K562 (cell line): ENCODE results near the gene FNBP1. TPM values are rescaled to one million over a fixed set of nuclear protein-coding genes. Genes with fewer than 3 reads are reported as not detected.

Experiments used
- ATAC-seq: fragments of 200-7000 bp; cut with Tn5 transposase; 3 replicates; pipeline ENCODE4 v1.9.1; 2020; ENCODE audit warnings: moderate library complexity
- BruUV-seq: library from RNA; stranded (reverse); fragments of 400-500 nt; replicated peaks from 2 replicates; lab custom pipeline; 2021; lab: Mats Ljungman, UMichigan
- CTCF ChIA-PET: fragments of 300-600 bp; formaldehyde crosslinking; extraction: SDS; loops from one replicate; lab custom pipeline; 2021; ENCODE audit warnings: low intra/inter-chr PET ratio; lab: Yijun Ruan, JAX
- POLR2A ChIA-PET: fragments of 300-600, 350-650 bp; sonication (Branson Sonifier 250); formaldehyde crosslinking; extraction: SDS; loops from one replicate; lab custom pipeline; 2021; ENCODE audit warnings: antibody characterized with exemption, inconsistent platforms; lab: Yijun Ruan, JAX
- DNase-seq, 4 experiments: peaks; one replicate each; pipeline versions ENCODE4 v3.0.0 to v3.0.0-alpha.2; 2011 to 2018; ENCODE audit warnings: low spot score in 3 of 4, mixed read lengths in 3 of 4; ENCODE audit errors: extremely low read depth in 1 of 4
- FAIRE-seq: peaks from 2 replicates; lab custom pipeline; 2011; peaks lifted over from hg19 to GRCh38; lab: Jason Lieb, UNC
- H2AFZ ChIP-seq: 2 replicates; pipeline ENCODE4 v1.6.0; 2011; ENCODE audit warnings: low read depth, low read length, control low read depth, inconsistent platforms
- H3K27ac ChIP-seq: fragments of 200-600 bp; 3 replicates; pipeline ENCODE4 v1.8.0; 2011; ENCODE audit warnings: low read depth, mild to moderate bottlenecking, control low read depth, inconsistent platforms, low read length, moderate library complexity, mixed read lengths; ENCODE audit errors: extremely low read depth
- H3K27me3 ChIP-seq, 2 experiments: fragments of 300-600 bp in 1 of 2; 2 replicates in 1 of 2; 3 replicates in 1 of 2; pipeline versions ENCODE4 v1.6.0 to v1.8.0; 2011; ENCODE audit warnings: inconsistent platforms in 2 of 2, low read length in 2 of 2, mild to moderate bottlenecking in 1 of 2, mixed read lengths in 1 of 2, moderate library complexity in 1 of 2; ENCODE audit not compliant: control insufficient read depth in 2 of 2, insufficient read depth in 2 of 2
- H3K36me3 ChIP-seq: fragments of 300-600 bp; 3 replicates; pipeline ENCODE4 v1.8.0; 2011; ENCODE audit warnings: mild to moderate bottlenecking, low read length, inconsistent platforms; ENCODE audit not compliant: control insufficient read depth, insufficient read depth
- H3K4me1 ChIP-seq, 2 experiments: fragments of 200-600 bp in 1 of 2; replicated peaks in 1 of 2; 2 replicates in 1 of 2; 3 replicates in 1 of 2; pipeline versions ENCODE4 v1.5.1 to v1.8.0; 2011; ENCODE audit warnings: inconsistent platforms in 2 of 2, low read length in 2 of 2, mild to moderate bottlenecking in 1 of 2, mixed read lengths in 1 of 2, moderate library complexity in 1 of 2; ENCODE audit not compliant: control insufficient read depth in 2 of 2, insufficient read depth in 2 of 2
- H3K4me2 ChIP-seq: 2 replicates; pipeline ENCODE4 v1.6.1; 2011; ENCODE audit warnings: low read length, control low read depth, inconsistent platforms, mixed read lengths; ENCODE audit not compliant: insufficient read depth
- H3K4me3 ChIP-seq: fragments of 200-600 bp; sonication (generic), shearing (Covaris generic); 2 replicates; pipeline ENCODE4 v1.5.1; 2016; ENCODE audit warnings: control low read depth, inconsistent platforms
- H3K79me2 ChIP-seq: fragments of 200-600 bp; 3 replicates; pipeline ENCODE4 v1.8.0; 2011; ENCODE audit warnings: low read length, inconsistent platforms; ENCODE audit not compliant: control insufficient read depth, insufficient read depth
- H3K9ac ChIP-seq, 2 experiments: 2 replicates each; pipeline versions ENCODE4 v1.6.0 to v1.6.1; 2011; ENCODE audit warnings: low read depth in 2 of 2, low read length in 2 of 2, control low read depth in 1 of 2, inconsistent platforms in 1 of 2, mild to moderate bottlenecking in 1 of 2, mixed read lengths in 1 of 2; ENCODE audit not compliant: insufficient read depth in 1 of 2
- H3K9me1 ChIP-seq: one replicate; pipeline ENCODE4 v1.6.0; 2011; ENCODE audit warnings: inconsistent platforms, mild to moderate bottlenecking, low read length, moderate library complexity; ENCODE audit not compliant: control insufficient read depth, insufficient read depth
- H3K9me3 ChIP-seq: replicated peaks from 2 replicates; pipeline ENCODE4 v1.5.1; 2011; ENCODE audit warnings: low read depth, low read length, inconsistent platforms; ENCODE audit not compliant: control insufficient read depth, insufficient read depth
- H4K20me1 ChIP-seq: replicated peaks from 2 replicates; pipeline ENCODE4 v1.6.1; 2011; ENCODE audit warnings: low read length, inconsistent platforms, mixed read lengths; ENCODE audit not compliant: control insufficient read depth, insufficient read depth
- ASH1L ChIP-seq: fragments of 450-650 bp; IDR thresholded peaks from 2 replicates; pipeline ENCODE4 v1.6.1; 2018; ENCODE audit warnings: borderline replicate concordance, mild to moderate bottlenecking, low read depth; ENCODE audit not compliant: partially characterized antibody
- CBX1 ChIP-seq: sonication (generic); IDR thresholded peaks from 2 replicates; pipeline ENCODE4 v1.6.1; 2016; ENCODE audit warnings: antibody characterized with exemption, low read depth, mild to moderate bottlenecking
- ETV1 ChIP-seq: fragments of 450-650 bp; conservative IDR thresholded peaks from 2 replicates; pipeline ENCODE4 v1.6.1; 2016; ENCODE audit warnings: missing genetic modification characterization, control low read depth, low read depth, missing compliant biosample characterization
- GABPA ChIP-seq: fragments of 200-800 bp; sonication (Bioruptor generic); conservative IDR thresholded peaks from 2 replicates; pipeline ENCODE4 v1.6.1; 2016; ENCODE audit warnings: low read depth, missing genetic modification characterization, missing compliant biosample characterization
- HCFC1 ChIP-seq: IDR thresholded peaks from 2 replicates; pipeline ENCODE4 v1.6.1; 2012; ENCODE audit warnings: low read depth, low read length, improper control_type of control experiment
- HDAC8 ChIP-seq: fragments of 450-650 bp; IDR thresholded peaks from 2 replicates; pipeline ENCODE4 v1.6.1; 2016; ENCODE audit warnings: mild to moderate bottlenecking, missing genetic modification characterization, moderate library complexity, missing compliant biosample characterization
- PHF8 ChIP-seq: fragments of 200-600 bp; sonication (generic); IDR thresholded peaks from 2 replicates; pipeline ENCODE4 v1.6.1; 2012; ENCODE audit warnings: mixed run types, mild to moderate bottlenecking, inconsistent platforms, low read length, moderate library complexity, borderline replicate concordance
- PTRF ChIP-seq: fragments of 450-650 bp; IDR thresholded peaks from 2 replicates; pipeline ENCODE4 v1.6.1; 2016; ENCODE audit warnings: mild to moderate bottlenecking, missing genetic modification characterization, missing compliant biosample characterization
- SAP30 ChIP-seq: fragments of 200-600 bp; sonication (generic); IDR thresholded peaks from 2 replicates; pipeline ENCODE4 v1.6.1; 2012; ENCODE audit warnings: borderline replicate concordance, low read depth, mild to moderate bottlenecking, moderate library complexity, low read length, control low read depth, inconsistent platforms; ENCODE audit not compliant: insufficient read depth, poor library complexity, severe bottlenecking
- SP2 ChIP-seq: IDR thresholded peaks from 2 replicates; pipeline ENCODE4 v1.6.1; 2011; ENCODE audit warnings: mild to moderate bottlenecking, low read depth, low read length, moderate library complexity; ENCODE audit not compliant: poor library complexity, severe bottlenecking; ENCODE audit errors: extremely low read depth
- THRAP3 ChIP-seq: fragments of 450-650 bp; IDR thresholded peaks from 2 replicates; pipeline ENCODE4 v1.6.1; 2016; ENCODE audit warnings: mild to moderate bottlenecking, inconsistent platforms, borderline replicate concordance
- YY1 ChIP-seq, 3 experiments: IDR thresholded peaks; 2 replicates each; pipeline ENCODE4 v1.6.1; 2011; ENCODE audit warnings: low read length in 2 of 3, mild to moderate bottlenecking in 2 of 3, moderate library complexity in 2 of 3, borderline replicate concordance in 1 of 3, control low read depth in 1 of 3, low read depth in 1 of 3; ENCODE audit not compliant: insufficient read depth in 3 of 3, insufficient replicate concordance in 2 of 3, control insufficient read depth in 1 of 3, insufficient read length in 1 of 3; ENCODE audit errors: extremely low read depth in 1 of 3
- ZBTB17 ChIP-seq: fragments of 450-650 bp; formaldehyde crosslinking; IDR thresholded peaks from 2 replicates; pipeline ENCODE4 v1.4.0; 2020; ENCODE audit warnings: mild to moderate bottlenecking
- ZBTB33 ChIP-seq: sonication (generic); formaldehyde crosslinking; IDR thresholded peaks from 2 replicates; pipeline ENCODE4 v1.8.1; 2023; ENCODE audit warnings: mild to moderate bottlenecking, missing genetic modification reagents
- ZNF239 ChIP-seq: fragments of 250-450 bp; sonication (Bioruptor Pico); IDR thresholded peaks from 2 replicates; pipeline ENCODE4 v1.4.0; 2020; ENCODE audit warnings: mild to moderate bottlenecking
- WGBS: fragments of 100-300 bp; shearing (Covaris generic); methylation state at CpG from one replicate; pipeline ENCODE4 v1.1.6; 2016; ENCODE audit warnings: low coverage, mixed read lengths; ENCODE audit not compliant: insufficient coverage; ENCODE audit errors: missing lambda C conversion rate; 5-methylcytosine and 5-hydroxymethylcytosine counted together
- in situ Hi-C: fragments of 300-500 bp; cut with MboI; formaldehyde crosslinking; loops from 4 replicates; pipeline ENCODE4 v1.15.0; 2018; ENCODE audit warnings: inconsistent platforms, mixed read lengths
- intact Hi-C: fragments of 100-400 bp; cut with micrococcal nuclease; formaldehyde crosslinking; loops from 2 replicates; pipeline ENCODE4 v1.14.2; 2022
- polyA plus RNA-seq, 8 experiments: library from polyadenylated mRNA; depleted of rRNA in 4 of 8; stranded (reverse) in 5 of 8; unstranded in 3 of 8; fragments of >200 nt; fragmentation: Nextera tagmentation in 2 of 8; fragmentation: Illumina TruSeq in 1 of 8; extraction: Ambion mirVana in 2 of 8; extraction: Trizol in 1 of 8; gene quantifications; 2 replicates each; pipeline versions ENCODE4 v1.2.1 to v1.2.3, GENCODE V29; 2011 to 2014; ENCODE audit warnings: inconsistent platforms in 1 of 8, missing spikeins in 1 of 8
- total RNA-seq, 7 experiments: library from RNA; depleted of rRNA in 6 of 7; stranded (reverse); fragments of >200 nt in 6 of 7; fragmentation: Illumina TruSeq in 2 of 7; extraction: Trizol in 2 of 7; gene quantifications; 2 replicates each; pipeline versions ENCODE4 v1.2.1 to v1.2.3, GENCODE V29; 2011 to 2021; ENCODE audit warnings: low replicate concordance in 1 of 7

The FNBP1 gene
- total and polyA plus RNA-seq, 9 of the 15 experiments (the other 6 are each of a cell fraction or from before 2014, with no cell fraction given): 1.8 to 14.9 (median 7.6) TPM

GRCh38 chr9:129888293-129889121 lies 154.5 kb downstream of the FNBP1 start:
- H3K9me1 ChIP-seq: no peaks in the 10 kb centered on the region
- no TSS peak for BruUV-seq
- peaks cover 20% of the 10 kb centered on the region for H3K79me2 ChIP-seq
- in situ Hi-C loops (loop anchor here (10.0 kb wide), 1 partner anchor 1564 kb away; the partner anchor contains the start of genes COQ4 and TRUB2), intact Hi-C loops (loop anchor here (5.0 to 10.0 kb wide), 5 partner anchors 69 to 456 kb away; partner anchors contain the start of genes ASB6 and GPR107)
- peak overlapping the region; percentile 48 for H3K4me3 ChIP-seq
- ATAC-seq: peak; percentile 0; the same call in 1 of the 3 replicates
- H3K27me3 ChIP-seq: no peaks in the 10 kb centered on the region
- H2AFZ ChIP-seq: peak overlapping the region; percentile 87
- H4K20me1 ChIP-seq: no peaks in the 10 kb centered on the region
- peak; percentile 40 for FAIRE-seq
- peak overlapping the region; percentile 91 for H3K27ac ChIP-seq
- H3K4me1 ChIP-seq: peaks cover 53 to 62% of the 10 kb centered on the region in 2 experiments
- DNase-seq: peak; percentile 58 to 80 (median 68)
- H3K9me3 ChIP-seq: no peaks in the 10 kb centered on the region
- 46% methylated on average over 29 of the region's 29 CpGs for WGBS
- POLR2A ChIA-PET: interaction anchor here (0.6 to 2.9 kb wide), 8 partner anchors 8 to 164 kb away, joined by 3 to 18 read pairs (median 4); partner anchors contain the start of genes C9orf78 and USP20
- peaks cover 3% of the 10 kb centered on the region; the same call in 1 of the 3 replicates for H3K36me3 ChIP-seq
- H3K4me2 ChIP-seq: peak overlapping the region; percentile 95
- CTCF ChIA-PET: interaction anchor here (1.1 kb wide), 1 partner anchor 211 kb away, joined by 4 read pairs; no protein-coding TSS in a partner anchor
- H3K9ac ChIP-seq: peak overlapping the region; percentile 85 to 95
- TF ChIP-seq PHF8: peak; percentile 39; the same call in 1 of the 2 replicates
- TF ChIP-seq PTRF (tag): no peak
- no peak for TF ChIP-seq ASH1L
- TF ChIP-seq SAP30: peak; percentile 34
- no peak for TF ChIP-seq THRAP3
- TF ChIP-seq CBX1: no peak
- TF ChIP-seq ETV1 (tag): peak; percentile 94
- TF ChIP-seq ZBTB17 (CRISPR knock-in tag): peak; percentile 78
- no peak for TF ChIP-seq ZBTB33 (CRISPR knock-in tag)
- 0 out of 2 replicates have a peak, but pooled peaks have one; percentile 26 for TF ChIP-seq HDAC8 (tag)
- TF ChIP-seq SP2: peak; percentile 9
- peak in 1 of 3 experiments; percentile 51 for TF ChIP-seq YY1 (IDR thresholded peaks at IDR 0.05; ENCODE audit: borderline replicate concordance in 1 of 3, control insufficient read depth in 1 of 3, extremely low read depth in 1 of 3, insufficient read depth in 3 of 3, insufficient read length in 1 of 3, insufficient replicate concordance in 2 of 3, low read depth in 1 of 3, low read length in 2 of 3)
- 0 out of 2 replicates have a peak, but pooled peaks have one; percentile 21 for TF ChIP-seq HCFC1
- no peak for TF ChIP-seq ZNF239 (CRISPR knock-in tag)
- no peak for TF ChIP-seq GABPA (tag)
